Stimulated activated CD8-positive, alpha-beta memory T cell treated with anti-CD3 and anti-CD28 coated beads, Interleukin-15, amount 100 ng/mL, for 48 hours (primary cell): ENCODE measurements around the gene NKIRAS1.
"Not testable (repeated sequence)": the region's sequence is repeated elsewhere in the genome, so short reads cannot be mapped to it uniquely, and the experiment has no call there.

Source experiments
- DNase-seq, 2 donors: peaks; one replicate each; pipeline ENCODE4 v3.0.0-alpha.2; 2020; ENCODE audit warnings: low read depth in 2 of 2

The NKIRAS1 gene

GRCh38 chr3:23904545-23904944 is 12.2 kb downstream of the NKIRAS1 start:
- DNase-seq, result no peak

GRCh38 chr3:23900744-23901143 is 16.0 kb downstream of the NKIRAS1 start:
- DNase-seq, result no peak

DNA sequence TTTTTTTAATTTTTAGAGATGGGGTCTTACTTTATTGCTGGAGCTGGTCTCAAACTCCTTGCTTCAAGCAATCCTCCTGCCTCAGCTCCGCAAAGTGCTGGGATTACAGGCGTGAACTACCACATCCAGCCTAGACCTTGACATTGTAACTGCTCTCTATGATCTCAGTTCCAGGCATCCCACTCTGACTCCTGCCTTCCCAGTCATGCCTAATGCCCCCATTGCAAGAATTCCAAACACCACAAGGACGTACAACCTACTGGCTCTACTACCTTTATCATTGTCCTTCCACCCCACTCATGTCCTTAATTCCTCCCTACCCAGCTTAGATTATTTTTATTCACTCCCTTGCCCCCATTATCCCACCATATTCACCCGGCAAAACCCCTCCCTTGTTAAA is 21.6 kb downstream of the NKIRAS1 start:
- DNase-seq, result no peak

DNA sequence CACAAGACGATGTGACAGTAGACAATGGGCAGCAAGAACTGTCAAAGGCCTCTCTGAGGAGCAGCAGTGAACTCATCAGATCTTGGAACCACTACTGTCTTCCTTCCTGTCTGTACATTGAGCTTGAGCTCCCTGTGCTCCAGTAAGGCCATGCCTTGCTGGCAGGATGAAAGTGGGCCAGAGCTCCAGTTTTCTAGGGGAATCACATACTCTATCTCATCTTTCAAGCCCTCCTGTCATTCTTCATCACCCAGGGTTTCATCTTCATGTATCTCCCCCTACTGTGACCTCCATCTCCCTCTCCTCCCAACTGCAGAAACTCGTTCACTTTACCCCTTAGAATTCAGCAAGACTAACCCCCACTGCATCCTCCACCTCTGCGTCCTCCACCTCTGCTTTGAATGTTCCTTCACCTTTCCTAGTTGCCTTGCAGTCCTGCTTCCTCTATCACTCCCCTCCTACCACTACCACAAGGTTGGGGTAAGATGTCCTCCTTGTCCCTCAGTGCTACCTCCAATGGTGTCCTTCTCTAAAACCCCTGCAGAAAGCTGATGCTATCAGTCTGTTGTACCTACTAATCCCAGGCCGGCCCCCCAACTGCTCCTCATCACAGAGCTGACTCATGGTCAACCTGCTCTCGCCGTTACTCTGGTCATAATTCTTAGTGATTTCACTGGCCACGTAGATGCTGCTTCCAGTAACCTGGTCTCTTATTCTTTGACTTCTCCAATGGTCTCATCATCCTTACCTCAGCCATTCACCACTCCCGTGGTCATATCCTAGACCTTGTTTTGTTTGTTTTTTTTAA is 22.3 kb downstream of the NKIRAS1 start:
- DNase-seq, result no peak

GRCh38 chr3:23889950-23890349 is 26.8 kb downstream of the NKIRAS1 start:
- DNase-seq, result no peak

DNA sequence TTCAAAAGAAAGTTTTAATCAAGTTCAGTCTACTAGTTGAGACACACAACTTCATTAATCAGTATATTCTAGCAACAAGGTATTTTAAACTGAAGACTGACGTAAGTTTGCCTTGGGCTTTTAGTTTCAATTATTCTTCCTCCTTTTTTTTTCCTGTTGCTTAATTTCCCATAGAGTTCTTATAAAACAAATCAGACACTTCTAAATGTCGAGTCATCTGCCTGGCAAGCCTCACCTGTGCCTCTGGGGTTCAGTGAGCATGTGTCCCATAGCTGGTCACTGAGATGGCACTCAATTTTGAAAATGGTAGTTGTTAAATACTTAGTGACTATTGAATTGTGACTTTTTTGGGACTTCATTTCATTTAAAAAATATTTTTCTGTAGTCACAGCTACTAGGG is 27.4 kb downstream of the NKIRAS1 start:
- no peak for DNase-seq

DNA sequence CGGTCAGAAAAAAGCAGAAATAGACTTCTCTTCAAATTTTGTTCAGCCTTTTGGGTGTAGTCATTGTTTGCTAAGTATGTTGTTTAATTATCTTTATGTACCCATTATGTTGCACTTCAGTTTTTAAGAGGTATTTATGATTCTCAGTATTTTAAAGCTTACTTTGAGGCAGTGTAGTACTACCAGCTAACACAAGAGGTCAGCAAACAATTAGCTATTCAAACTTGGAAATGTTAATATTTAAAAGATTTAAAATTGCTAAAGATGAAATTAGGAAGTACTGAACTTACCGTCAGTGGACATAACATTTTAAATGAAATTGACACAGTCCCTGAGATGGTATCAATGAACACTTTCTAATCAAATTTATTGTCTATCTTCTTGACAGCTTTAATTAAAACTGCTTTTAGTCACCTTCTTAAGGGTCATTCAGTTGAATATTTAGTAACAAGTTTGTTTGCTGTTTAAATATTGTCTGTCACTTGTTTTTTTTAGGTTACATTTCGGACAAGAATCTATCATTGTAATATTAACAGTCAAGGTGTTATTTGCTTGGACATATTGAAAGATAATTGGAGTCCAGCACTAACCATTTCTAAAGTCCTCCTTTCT is 28.1 kb downstream of the NKIRAS1 start:
- DNase-seq, result no peak

GRCh38 chr3:23886311-23886710 is 30.5 kb downstream of the NKIRAS1 start:
- DNase-seq, result no peak

DNA sequence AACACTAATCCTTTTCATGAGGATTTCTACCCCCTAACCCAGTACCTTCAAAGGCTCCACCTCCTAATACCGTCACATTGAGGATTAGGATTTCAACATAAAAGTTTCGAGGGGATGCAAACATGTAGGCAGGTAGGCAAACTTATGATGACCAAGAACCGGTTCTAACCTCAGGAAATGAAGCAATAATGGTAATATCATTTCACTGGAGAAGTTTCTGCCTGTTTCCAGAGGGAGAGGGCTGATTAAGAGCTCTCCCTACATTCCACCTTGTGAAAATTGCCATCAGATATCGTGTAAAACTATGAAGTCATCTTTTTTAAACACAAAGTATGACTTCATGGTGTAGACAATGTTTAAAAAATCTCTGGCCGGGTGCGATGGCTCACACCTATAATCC is 31.6 kb downstream of the NKIRAS1 start:
- DNase-seq, result no peak

GRCh38 chr3:23884481-23884880 is 32.3 kb downstream of the NKIRAS1 start:
- DNase-seq, result no peak

DNA sequence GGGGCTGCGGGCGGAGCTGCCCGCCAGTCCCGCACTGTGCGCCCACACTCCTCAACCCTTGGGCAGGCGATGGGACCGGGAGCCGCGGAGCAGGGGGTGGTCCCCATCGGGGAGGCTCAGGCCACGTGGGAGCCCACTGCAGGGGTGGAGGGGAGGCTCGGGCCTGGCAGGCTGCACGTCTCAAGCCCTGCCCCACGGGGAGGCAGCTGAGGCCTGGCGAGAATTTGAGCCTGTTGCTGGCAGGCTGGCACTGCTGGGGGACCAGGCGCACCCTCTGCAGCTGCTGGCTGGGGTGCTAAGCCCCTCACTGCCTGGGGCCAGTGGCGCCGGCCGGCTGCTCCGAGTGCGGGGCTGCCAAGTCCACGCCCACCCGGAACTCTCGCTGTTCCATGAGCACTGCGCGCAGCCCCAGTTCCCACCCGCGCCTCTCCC is 34.3 kb downstream of the NKIRAS1 start:
- DNase-seq, result no peak

DNA sequence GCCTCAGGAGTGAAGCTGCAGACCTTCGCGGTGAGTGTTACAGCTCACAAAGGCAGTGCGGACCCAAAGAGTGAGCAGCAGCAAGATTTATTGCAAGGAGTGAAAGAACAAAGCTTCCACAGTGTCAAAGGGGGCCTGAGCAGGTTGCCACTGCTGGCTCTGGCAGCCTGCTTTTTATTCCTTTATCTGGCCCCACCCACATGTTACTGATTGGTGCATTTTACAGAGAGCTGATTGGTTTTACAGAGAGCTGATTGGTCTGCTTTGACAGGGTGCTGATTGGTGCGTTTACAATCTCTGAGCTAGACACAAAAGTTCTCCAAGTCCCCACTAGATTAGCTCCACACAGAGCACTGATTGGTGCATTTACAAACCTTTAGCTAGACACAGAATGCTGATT is 34.8 kb downstream of the NKIRAS1 start:
- not testable (repeated sequence) for DNase-seq

- no peak for DNase-seq
These were observed 36.0 kb downstream of the NKIRAS1 start for GRCh38 chr3:23880703-23881339.

DNA sequence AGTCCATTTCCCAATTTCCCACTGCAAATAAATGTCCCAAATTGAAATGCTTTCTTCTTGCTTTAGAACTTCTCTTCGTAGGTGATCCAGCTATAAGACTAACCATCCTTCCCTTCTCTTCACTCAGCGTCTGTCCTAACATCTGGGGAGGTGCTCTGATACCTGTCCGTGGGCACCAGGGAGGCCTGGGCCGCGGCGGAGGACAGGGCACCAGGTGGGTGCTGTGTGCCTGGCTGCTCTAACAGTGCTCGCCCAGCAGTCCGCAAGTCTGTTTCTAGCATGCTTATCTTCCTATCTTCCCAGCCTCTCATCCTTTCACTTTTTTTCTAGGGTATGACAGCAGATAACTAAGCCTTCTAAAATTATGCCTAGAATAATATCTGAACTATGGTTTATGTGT is 37.3 kb downstream of the NKIRAS1 start:
- no peak for DNase-seq

GRCh38 chr3:23877329-23877980 is 39.3 kb downstream of the NKIRAS1 start:
- no peak for DNase-seq

- no peak for DNase-seq
These were observed 39.9 kb downstream of the NKIRAS1 start for GRCh38 chr3:23876923-23877322.

- no peak for DNase-seq
These were observed 41.6 kb downstream of the NKIRAS1 start for GRCh38 chr3:23875113-23875725.

DNA sequence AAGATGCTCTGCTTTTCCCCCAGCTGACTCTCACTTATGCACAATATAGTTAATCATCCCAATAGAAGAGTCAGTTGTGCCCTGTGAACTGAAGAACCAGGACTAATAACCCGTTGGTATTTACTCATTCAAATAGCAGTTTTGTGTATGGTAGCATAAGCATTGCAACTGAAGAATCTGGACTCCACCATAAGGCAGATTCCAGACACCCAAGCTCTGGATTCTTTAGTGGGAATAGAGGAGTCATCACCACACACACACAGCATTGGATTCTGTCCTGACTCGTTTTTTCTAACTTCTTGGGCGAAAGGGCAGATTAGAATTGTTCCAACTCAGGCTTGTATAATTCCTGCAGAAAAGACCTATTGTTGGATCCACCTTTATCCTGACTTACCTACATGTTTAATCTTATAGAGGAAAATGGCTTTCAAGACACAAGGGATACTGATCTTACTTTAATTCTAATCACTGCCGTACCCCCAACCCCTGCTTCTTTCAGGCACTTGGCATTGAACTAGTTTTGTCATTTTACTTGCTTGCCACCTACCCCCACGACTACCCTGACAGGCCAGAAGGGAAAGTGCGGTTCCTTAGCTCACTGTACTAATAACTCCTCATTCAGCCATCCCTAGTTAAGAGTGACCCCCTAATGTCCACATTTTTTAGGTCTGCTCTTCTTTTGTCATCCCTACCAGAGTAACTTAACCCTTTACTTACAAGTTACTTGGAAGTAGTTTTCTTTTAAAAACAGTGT is 42.3 kb downstream of the NKIRAS1 start:
- no peak for DNase-seq

GRCh38 chr3:23873941-23874340 is 42.8 kb downstream of the NKIRAS1 start:
- DNase-seq, result no peak

DNA sequence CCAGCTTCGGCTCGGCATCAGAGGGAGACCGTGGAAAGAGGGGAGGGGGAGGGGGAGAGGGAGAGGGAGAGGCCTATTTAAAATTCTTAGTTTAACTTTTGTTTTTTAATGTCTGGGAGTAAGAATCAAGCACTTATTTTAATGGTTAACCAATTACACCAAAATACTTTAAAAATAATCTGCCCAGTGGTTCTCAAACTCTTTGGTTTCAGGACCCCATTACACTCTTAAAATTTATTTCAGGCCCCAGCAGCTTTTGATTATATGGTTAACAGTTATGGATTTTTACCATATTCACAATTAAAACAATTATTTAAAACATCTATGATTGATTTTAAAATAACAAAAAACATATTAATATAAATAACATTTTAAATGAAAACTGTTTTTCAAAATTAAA is 44.5 kb downstream of the NKIRAS1 start:
- no peak for DNase-seq

GRCh38 chr3:23871361-23871760 is 45.4 kb downstream of the NKIRAS1 start:
- DNase-seq, result not testable (repeated sequence)
